GM12875 (cell line): ENCODE results near the gene ZBED1.

Source experiments
- H3K4me3 ChIP-seq: one replicate; pipeline ENCODE4 v1.5.1; 2011; ENCODE audit warnings: low read depth, low read length, control low read depth
- TF ChIP-seq, protein P1 (sequence below): IDR thresholded peaks from 2 replicates; pipeline ENCODE4 v1.5.1; 2011; ENCODE audit warnings: low read depth, mild to moderate bottlenecking, control low read depth, inconsistent platforms, low read length, moderate library complexity, borderline replicate concordance; ENCODE audit not compliant: insufficient read depth

Gene ZBED1

DNA sequence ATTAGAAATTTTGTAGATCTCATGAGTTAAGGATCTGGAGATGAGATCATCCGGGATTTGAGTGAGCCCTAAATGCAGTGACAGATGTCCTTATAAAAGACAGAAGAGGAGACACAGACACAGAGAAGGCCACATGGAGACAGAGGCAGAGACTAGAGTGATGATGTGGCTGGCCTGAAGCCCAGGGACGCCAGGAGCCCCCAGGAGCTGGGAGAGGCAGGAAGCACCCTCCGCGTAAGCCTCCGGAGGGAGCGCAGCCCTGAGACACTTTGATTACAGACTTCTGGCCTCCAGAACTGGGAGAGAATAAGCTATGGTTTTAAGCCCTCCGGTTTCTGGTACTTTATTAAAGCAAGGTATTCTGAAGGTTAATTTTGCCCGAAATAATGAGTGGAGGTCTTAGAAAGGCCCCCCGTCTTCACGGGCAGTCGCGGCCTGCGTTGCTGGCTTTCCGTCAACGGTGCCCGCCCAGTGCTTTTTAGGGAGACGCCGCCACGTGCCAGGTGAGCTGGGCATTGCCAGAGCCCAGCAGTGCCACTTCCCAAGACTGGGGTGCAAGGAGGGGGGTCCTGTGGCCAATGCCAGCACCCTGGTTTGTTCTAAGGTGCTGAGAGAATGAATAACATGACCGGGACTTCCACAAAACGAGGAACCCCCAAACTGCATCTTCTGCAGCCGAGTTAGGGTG lies 8.1 kb downstream of the ZBED1 start:
- no peak overlapping the region for H3K4me3 ChIP-seq
- TF ChIP-seq, protein P1, sequence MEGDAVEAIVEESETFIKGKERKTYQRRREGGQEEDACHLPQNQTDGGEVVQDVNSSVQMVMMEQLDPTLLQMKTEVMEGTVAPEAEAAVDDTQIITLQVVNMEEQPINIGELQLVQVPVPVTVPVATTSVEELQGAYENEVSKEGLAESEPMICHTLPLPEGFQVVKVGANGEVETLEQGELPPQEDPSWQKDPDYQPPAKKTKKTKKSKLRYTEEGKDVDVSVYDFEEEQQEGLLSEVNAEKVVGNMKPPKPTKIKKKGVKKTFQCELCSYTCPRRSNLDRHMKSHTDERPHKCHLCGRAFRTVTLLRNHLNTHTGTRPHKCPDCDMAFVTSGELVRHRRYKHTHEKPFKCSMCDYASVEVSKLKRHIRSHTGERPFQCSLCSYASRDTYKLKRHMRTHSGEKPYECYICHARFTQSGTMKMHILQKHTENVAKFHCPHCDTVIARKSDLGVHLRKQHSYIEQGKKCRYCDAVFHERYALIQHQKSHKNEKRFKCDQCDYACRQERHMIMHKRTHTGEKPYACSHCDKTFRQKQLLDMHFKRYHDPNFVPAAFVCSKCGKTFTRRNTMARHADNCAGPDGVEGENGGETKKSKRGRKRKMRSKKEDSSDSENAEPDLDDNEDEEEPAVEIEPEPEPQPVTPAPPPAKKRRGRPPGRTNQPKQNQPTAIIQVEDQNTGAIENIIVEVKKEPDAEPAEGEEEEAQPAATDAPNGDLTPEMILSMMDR = no peak

DNA sequence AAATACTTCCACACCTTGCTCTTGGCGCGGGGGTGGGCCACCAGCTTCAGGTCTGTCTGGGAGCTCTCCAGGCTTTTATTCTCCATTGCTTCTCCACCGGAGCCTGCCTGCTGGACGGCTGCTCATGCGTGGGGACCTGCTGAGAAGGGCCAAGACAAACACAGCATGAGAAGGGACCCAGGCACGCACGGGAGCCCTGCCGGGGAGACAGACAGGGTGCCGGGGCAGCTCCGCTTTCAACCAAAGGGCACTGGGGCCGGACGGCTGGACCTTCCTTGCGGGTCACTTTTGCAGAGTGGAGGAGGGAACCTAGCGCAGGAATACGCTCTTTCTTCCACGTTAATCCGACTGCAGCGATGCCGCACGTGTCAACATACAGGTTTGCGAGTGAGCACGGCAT lies 10.1 kb downstream of the ZBED1 start:
- no peak overlapping the region for H3K4me3 ChIP-seq
- TF ChIP-seq, protein P1 = no peak

DNA sequence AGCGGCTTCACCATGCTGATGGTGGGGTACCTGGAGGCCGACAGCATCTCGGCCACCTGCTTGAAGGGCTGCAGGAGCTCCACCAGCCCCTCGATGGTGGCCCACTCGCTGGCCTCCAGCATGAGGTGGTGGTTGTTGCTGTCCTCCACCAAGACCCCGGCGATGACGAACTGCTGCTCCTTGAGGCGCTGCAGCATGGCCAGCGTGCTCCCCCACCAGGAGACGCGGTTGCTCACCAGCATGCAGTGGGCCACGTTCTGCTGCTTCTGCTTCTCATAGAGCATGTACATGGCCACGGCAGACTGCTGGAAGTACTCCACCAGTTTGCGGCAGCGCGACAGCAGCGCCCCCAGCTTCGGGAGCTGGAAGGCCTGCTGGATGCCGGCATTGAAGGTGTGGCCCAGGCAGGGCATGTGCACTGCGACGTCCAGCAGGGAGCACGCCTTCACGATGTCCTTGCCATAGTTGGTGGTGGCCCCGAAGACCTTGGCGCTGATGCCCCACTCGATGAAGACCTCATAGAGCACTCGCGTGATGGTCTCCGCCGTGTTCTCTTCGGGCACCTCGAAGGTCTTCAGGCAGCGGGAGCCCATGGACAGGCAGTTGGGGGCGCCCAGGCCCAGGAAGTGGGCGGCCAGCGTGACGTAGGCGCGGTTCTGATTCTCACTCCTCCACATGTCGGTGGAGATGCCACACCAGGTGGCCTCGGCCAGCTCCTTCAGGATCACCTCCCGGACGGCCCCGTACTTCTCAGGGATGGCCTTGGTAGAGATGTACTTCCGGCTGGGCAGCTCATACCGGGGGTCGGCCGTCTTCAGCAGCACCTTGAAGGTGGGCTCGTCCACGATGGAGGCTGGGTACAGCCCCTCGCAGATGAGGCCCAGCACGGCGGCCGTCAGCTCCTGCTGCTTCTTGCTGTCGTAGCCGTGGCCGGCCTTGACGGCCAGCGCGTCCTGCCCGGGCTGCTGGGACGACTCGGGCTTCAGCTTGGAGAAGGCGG lies 11.0 kb downstream of the ZBED1 start:
- no peak overlapping the region for H3K4me3 ChIP-seq
- TF ChIP-seq, protein P1 = no peak

DNA sequence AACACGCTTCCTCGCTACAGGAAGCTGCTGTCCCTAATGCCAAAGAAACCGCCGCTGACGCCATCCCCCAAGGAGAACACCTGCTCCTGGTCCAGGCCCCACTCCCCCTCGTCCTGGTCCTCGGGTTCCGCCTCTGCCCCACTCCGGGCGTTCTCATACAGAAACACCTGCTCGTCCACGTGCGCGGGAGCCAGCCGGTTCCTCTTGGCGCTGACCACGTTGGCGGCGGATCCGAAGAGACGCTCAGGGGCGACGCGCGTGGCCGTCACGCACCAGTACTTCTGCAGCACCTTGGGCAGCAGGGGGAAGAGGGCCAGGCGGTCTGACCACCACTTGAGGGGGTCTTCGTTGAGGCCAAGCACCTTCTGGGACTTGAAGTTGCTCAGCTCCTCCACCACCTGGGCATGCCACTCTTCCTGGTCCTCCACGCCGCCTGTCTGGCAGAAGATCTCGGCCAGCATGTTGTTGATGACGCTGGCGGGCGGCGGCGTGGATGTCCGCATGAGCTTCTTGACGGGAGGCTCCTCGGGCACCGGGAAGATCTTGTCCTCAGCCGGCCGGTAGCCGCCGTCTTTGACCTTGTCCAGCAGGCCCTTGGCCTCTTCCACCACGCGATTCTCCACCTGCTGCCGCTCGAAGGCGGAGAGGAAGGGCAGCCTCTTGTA lies 12.0 kb downstream of the ZBED1 start:
- TF ChIP-seq, protein P1 = no peak
- no peak overlapping the region for H3K4me3 ChIP-seq

DNA sequence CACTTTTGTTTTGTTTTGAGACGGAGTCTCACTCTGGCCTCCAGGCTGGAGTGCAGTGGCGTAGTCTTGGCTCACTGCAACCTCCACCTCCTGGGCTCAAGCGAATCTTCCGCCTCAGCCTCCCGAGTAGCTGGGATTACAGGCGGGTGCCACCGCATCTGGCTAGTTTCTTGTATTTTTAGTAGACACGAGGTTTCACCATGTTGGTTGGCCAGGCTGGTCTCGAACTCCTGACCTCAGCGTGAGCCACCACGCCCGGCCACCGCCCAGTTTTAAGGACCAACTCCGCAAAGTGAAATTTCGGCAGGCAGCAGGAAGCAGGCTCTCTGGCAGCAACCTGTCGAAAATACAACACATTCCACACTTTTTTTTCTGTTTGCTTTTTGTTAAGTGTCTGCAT lies 13.4 kb downstream of the ZBED1 start:
- H3K4me3 ChIP-seq = no peak overlapping the region
- TF ChIP-seq, protein P1 = no peak

DNA sequence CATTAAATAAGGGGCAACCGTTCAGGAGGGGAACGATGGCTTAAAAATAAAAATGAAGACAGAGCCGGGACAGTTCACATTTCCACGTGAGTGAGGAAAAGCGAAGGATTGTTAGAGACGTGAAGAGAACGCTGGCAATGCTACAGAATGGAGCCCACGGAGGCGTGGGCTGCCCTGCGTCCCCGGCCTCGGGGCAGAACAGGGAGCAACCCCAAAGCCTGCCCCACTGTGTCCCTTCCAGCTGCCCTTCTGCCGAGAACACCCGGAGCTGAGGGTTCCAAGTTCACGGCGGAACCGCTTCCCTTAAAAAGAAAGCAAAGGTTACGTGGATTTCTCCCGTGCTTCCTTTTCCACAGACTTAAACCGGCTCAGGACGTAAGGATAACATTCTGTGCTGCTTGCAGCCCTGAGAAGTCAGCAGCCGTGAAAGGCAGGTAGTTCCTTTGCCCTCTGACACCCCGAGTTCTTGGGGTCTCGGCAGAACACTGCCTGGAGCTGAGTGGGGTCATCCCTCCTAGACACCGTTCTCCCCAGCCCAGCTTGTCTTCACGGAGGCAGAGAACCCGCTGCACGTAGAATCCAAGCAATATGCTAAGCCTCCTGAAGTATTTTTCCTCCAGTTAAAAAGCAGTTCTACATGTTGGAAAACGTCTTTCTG lies 14.2 kb downstream of the ZBED1 start:
- TF ChIP-seq, protein P1 = no peak

More for the DNA sequence above, 14.2 kb downstream of the ZBED1 start:
- H3K4me3 ChIP-seq = no peak overlapping the region
